ENCODE measurements around the gene LSG1.

DNA sequence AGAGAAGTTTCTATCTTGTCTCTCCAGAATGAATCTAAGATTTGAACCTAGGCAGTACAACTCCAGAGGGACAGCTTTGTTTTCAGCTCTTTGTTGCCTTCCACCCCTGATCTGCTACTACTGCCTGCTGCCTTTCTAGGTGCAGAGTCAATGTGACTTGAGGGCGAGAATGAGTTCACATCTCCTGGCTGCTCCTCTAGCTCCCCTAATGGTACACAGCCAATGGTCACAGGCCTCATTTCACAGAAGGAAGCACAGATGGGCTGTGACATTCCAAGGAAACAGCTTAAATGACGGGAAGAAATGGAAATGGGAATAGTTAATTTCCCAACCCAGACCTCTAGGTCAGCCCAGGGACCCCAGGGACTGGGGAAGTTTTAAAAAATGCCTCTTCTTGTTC lies 46.1 kb upstream of the LSG1 start:
- TF ChIP-seq EZH2phosphoT487 (IDR thresholded peaks at IDR 0.05; ENCODE audit: insufficient read depth, low read depth): no peak
- TF ChIP-seq EZH2 (IDR thresholded peaks at IDR 0.05; ENCODE audit: insufficient read depth, poor library complexity, severe bottlenecking): no peak

All from GM23248 (cell line).